HepG2 (cell line): ENCODE data around the gene VWA1. TPM values are rescaled to one million over a fixed set of nuclear protein-coding genes. Genes with fewer than 3 reads are reported as not detected.

ENCODE experiments used
- AKAP8 ChIP-seq: sonication (generic); formaldehyde crosslinking; IDR thresholded peaks from 2 replicates; pipeline ENCODE4 v1.5.1; 2020; ENCODE audit warnings: mild to moderate bottlenecking, missing genetic modification reagents
- CBFB ChIP-seq: sonication (generic); formaldehyde crosslinking; IDR thresholded peaks from 2 replicates; pipeline ENCODE4 v1.4.0; 2020; ENCODE audit warnings: missing genetic modification reagents
- FOXK2 ChIP-seq: fragments of 450-650 bp; IDR thresholded peaks from 2 replicates; pipeline ENCODE4 v1.6.1; 2016
- GLMP ChIP-seq: sonication (generic); formaldehyde crosslinking; IDR thresholded peaks from 2 replicates; pipeline ENCODE4 v1.9.0; 2021; ENCODE audit warnings: missing genetic modification reagents, mild to moderate bottlenecking, borderline replicate concordance
- KMT2B ChIP-seq: IDR thresholded peaks from 2 replicates; pipeline ENCODE4 v1.6.1; 2016; ENCODE audit warnings: missing genetic modification reagents, missing compliant biosample characterization
- LCORL ChIP-seq, 2 experiments: fragments of 450-650 bp in 1 of 2; sonication (generic) in 1 of 2; formaldehyde crosslinking in 1 of 2; IDR thresholded peaks; 2 replicates each; pipeline versions ENCODE4 v1.5.0 to v1.6.1; 2017 to 2020; ENCODE audit warnings: antibody characterized with exemption in 1 of 2, missing genetic modification reagents in 1 of 2
- NCOR1 ChIP-seq: fragments of 200-600 bp; sonication (generic); IDR thresholded peaks from 2 replicates; pipeline ENCODE4 v1.7.0; 2017; ENCODE audit warnings: antibody characterized with exemption, low read length, borderline replicate concordance
- ONECUT2 ChIP-seq: sonication (generic); formaldehyde crosslinking; IDR thresholded peaks from 2 replicates; pipeline ENCODE4 v1.4.0; 2020; ENCODE audit warnings: missing genetic modification reagents
- PITX1 ChIP-seq: sonication (generic); formaldehyde crosslinking; IDR thresholded peaks from 2 replicates; pipeline ENCODE4 v1.5.1; 2020; ENCODE audit warnings: mild to moderate bottlenecking, missing genetic modification reagents
- PLRG1 ChIP-seq: fragments of 450-650 bp; conservative IDR thresholded peaks from 2 replicates; pipeline ENCODE4 v1.6.1; 2016
- RAD51 ChIP-seq: fragments of 450-650 bp; IDR thresholded peaks from 2 replicates; pipeline ENCODE4 v1.6.1; 2016; ENCODE audit warnings: borderline replicate concordance
- RBM39 ChIP-seq: fragments of 200-400 bp; formaldehyde crosslinking; IDR thresholded peaks from one replicate; pipeline ENCODE4 v1.6.1; 2018; ENCODE audit warnings: antibody characterized with exemption, mild to moderate bottlenecking, low read depth, low read length; ENCODE audit not compliant: poor library complexity, severe bottlenecking
- SMYD3 ChIP-seq: sonication (generic); formaldehyde crosslinking; IDR thresholded peaks from 2 replicates; pipeline ENCODE4 v1.8.1; 2023; ENCODE audit warnings: mild to moderate bottlenecking, missing genetic modification reagents
- SYNCRIP ChIP-seq: fragments of 200-400 bp; formaldehyde crosslinking; IDR thresholded peaks from 2 replicates; pipeline ENCODE4 v1.6.1; 2018; ENCODE audit warnings: mild to moderate bottlenecking, low read depth, low read length; ENCODE audit not compliant: insufficient read depth
- TBP ChIP-seq: sonication (generic); formaldehyde crosslinking; IDR thresholded peaks from 2 replicates; pipeline ENCODE4 v1.5.0; 2020; ENCODE audit warnings: missing genetic modification reagents
- TERF1 ChIP-seq: sonication (generic); formaldehyde crosslinking; IDR thresholded peaks from 2 replicates; pipeline ENCODE4 v1.8.0; 2022; ENCODE audit warnings: mild to moderate bottlenecking, missing genetic modification reagents, moderate library complexity
- U2AF2 ChIP-seq: fragments of 200-400 bp; formaldehyde crosslinking; IDR thresholded peaks from 2 replicates; pipeline ENCODE4 v1.6.1; 2017; ENCODE audit warnings: low read depth, mild to moderate bottlenecking, low read length
- YEATS4 ChIP-seq: sonication (generic); formaldehyde crosslinking; IDR thresholded peaks from 2 replicates; pipeline ENCODE4 v1.4.0; 2020; ENCODE audit warnings: missing genetic modification reagents, borderline replicate concordance
- ZFP36 ChIP-seq: fragments of 150-350 bp; IDR thresholded peaks from 2 replicates; pipeline ENCODE4 v1.6.1; 2018; ENCODE audit warnings: borderline replicate concordance, low read length, low read depth; ENCODE audit not compliant: partially characterized antibody
- ZFYVE20 ChIP-seq: sonication (generic); formaldehyde crosslinking; IDR thresholded peaks from 2 replicates; pipeline ENCODE4 v1.8.0; 2023; ENCODE audit warnings: low read depth, mild to moderate bottlenecking, moderate library complexity, missing genetic modification reagents, borderline replicate concordance
- ZHX1 ChIP-seq: sonication (generic); formaldehyde crosslinking; IDR thresholded peaks from 2 replicates; pipeline ENCODE4 v1.8.1; 2022; ENCODE audit warnings: low read depth, mild to moderate bottlenecking, missing genetic modification reagents
- ZNF263 ChIP-seq: sonication (generic); formaldehyde crosslinking; IDR thresholded peaks from 2 replicates; pipeline ENCODE4 v1.4.0; 2020; ENCODE audit warnings: missing genetic modification reagents
- ZNF790 ChIP-seq: sonication (generic); formaldehyde crosslinking; IDR thresholded peaks from 2 replicates; pipeline ENCODE4 v1.8.0; 2022; ENCODE audit warnings: missing genetic modification reagents, mild to moderate bottlenecking, borderline replicate concordance
- polyA plus RNA-seq, 8 experiments: library from polyadenylated mRNA; depleted of rRNA in 3 of 8; stranded (reverse) in 7 of 8; unstranded in 1 of 8; fragments of >200 nt; fragmentation: Illumina TruSeq in 4 of 8; extraction: Trizol in 4 of 8; gene quantifications; 2 replicates each; pipeline versions ENCODE4 v1.2.1 to v1.2.3, GENCODE V29; 2011 to 2016; ENCODE audit warnings: low read depth in 4 of 8, missing spikeins in 1 of 8, mixed read lengths in 1 of 8; ENCODE audit not compliant: insufficient read depth in 1 of 8
- total RNA-seq, 5 experiments: library from RNA; depleted of rRNA; stranded (reverse); fragments of >200 nt; fragmentation: Illumina TruSeq; extraction: Trizol; gene quantifications; 2 replicates each; pipeline ENCODE4 v1.2.3, GENCODE V29; 2016; ENCODE audit warnings: low read depth in 1 of 5

The VWA1 gene
- total and polyA plus RNA-seq, 2 of the 13 experiments (the other 11 are each of a cell fraction or from before 2014, with no cell fraction given) = 40.9 to 57.5 TPM

- TF ChIP-seq LCORL (IDR thresholded peaks at IDR 0.05) (no peak), LCORL (CRISPR knock-in tag; IDR thresholded peaks at IDR 0.05) (peak; percentile 55; the same call in 1 of the 2 replicates), PITX1 (peak; percentile 45; the same call in 1 of the 2 replicates), ZHX1 (CRISPR knock-in tag) (peak; percentile 71), RBM39 (peak; percentile 82), ZNF263 (CRISPR knock-in tag) (peak; percentile 13; the same call in 1 of the 2 replicates), NCOR1 (peak; percentile 20; the same call in 1 of the 2 replicates), SMYD3 (CRISPR knock-in tag) (no peak), FOXK2 (no peak), RAD51 (no peak), ZFP36 (no peak), GLMP (CRISPR knock-in tag) (no peak), SYNCRIP (no peak), CBFB (CRISPR knock-in tag) (peak; percentile 48; the same call in 1 of the 2 replicates), AKAP8 (CRISPR knock-in tag) (no peak; the same call in 1 of the 2 replicates), KMT2B (CRISPR knock-in tag) (peak; percentile 79), U2AF2 (no peak), ZFYVE20 (CRISPR knock-in tag) (no peak), ZNF790 (no peak; the same call in 1 of the 2 replicates), ONECUT2 (CRISPR knock-in tag) (no peak), PLRG1 (no peak), TBP (CRISPR knock-in tag) (no peak), YEATS4 (CRISPR knock-in tag) (0 out of 2 replicates have a peak, but pooled peaks have one; percentile 63), TERF1 (CRISPR knock-in tag) (no peak)
Measured at GRCh38 chr1:1399187-1399871, 36.2 kb upstream of the VWA1 start, which contains the start of gene CCNL2 (continued).
